NB4 (cell line): ENCODE measurements around the gene ZNF638.

ENCODE experiments used
- CTCF ChIP-seq: IDR thresholded peaks from one replicate; pipeline ENCODE4 v1.5.1; 2012; ENCODE audit warnings: low read depth, low read length
- MYC ChIP-seq: IDR thresholded peaks from 2 replicates; pipeline ENCODE4 v1.6.1; 2011; ENCODE audit warnings: low read depth, low read length
- POLR2A ChIP-seq: IDR thresholded peaks from 2 replicates; pipeline ENCODE4 v1.6.1; 2011; ENCODE audit warnings: mild to moderate bottlenecking; ENCODE audit not compliant: insufficient read length; ENCODE audit errors: extremely low read depth

- TF ChIP-seq POLR2A = no peak
- no peak for TF ChIP-seq CTCF
- TF ChIP-seq MYC = no peak
Measured at GRCh38 chr2:71326968-71327367, 4.6 kb upstream of the ZNF638 start.
